ENCODE results near the gene ERMN.

- TF ChIP-seq CTCF (IDR thresholded peaks at IDR 0.05) (no peak), POLR2A (IDR thresholded peaks at IDR 0.05; ENCODE audit: low read depth) (no peak)
Observed at GRCh38 chr2:157361526-157361925, 35.9 kb upstream of the ERMN start.

All from esophagus muscularis mucosa (tissue), 3 donors.